ENCODE data around the gene MTMR2.

Gene MTMR2

GRCh38 chr11:95908826-95909225 is 15.1 kb downstream of the MTMR2 start:
- H3K4me3 Mint-ChIP-seq = no peak overlapping the region
- peaks cover 24% of the 10 kb centered on the region for H3K4me1 Mint-ChIP-seq
- ATAC-seq (no peak), DNase-seq (no peak)
- H3K9me3 Mint-ChIP-seq = no peaks in the 10 kb centered on the region
- H3K27me3 Mint-ChIP-seq = no peaks in the 10 kb centered on the region
- H3K27ac Mint-ChIP-seq = no peak overlapping the region

- Mint-ChIP-seq H3K4me3 (no peak overlapping the region), H3K4me1 (peaks cover 13% of the 10 kb centered on the region), H3K9me3 (no peaks in the 10 kb centered on the region), H3K27ac (no peak overlapping the region), H3K27me3 (no peaks in the 10 kb centered on the region)
- DNase-seq = no peak
- no peak for ATAC-seq
Observed at GRCh38 chr11:95907476-95907875, 16.4 kb downstream of the MTMR2 start.

- H3K4me3 Mint-ChIP-seq = no peak overlapping the region
- no peaks in the 10 kb centered on the region for H3K27me3 Mint-ChIP-seq
- H3K4me1 Mint-ChIP-seq = peaks cover 11% of the 10 kb centered on the region
- no peaks in the 10 kb centered on the region for H3K9me3 Mint-ChIP-seq
- ATAC-seq = no peak
- DNase-seq = no peak
- no peak overlapping the region for H3K27ac Mint-ChIP-seq
Observed at GRCh38 chr11:95904009-95904650, 19.8 kb downstream of the MTMR2 start.

- Mint-ChIP-seq H3K27ac (no peak overlapping the region), H3K4me1 (no peaks in the 10 kb centered on the region), H3K27me3 (no peaks in the 10 kb centered on the region), H3K9me3 (no peaks in the 10 kb centered on the region), H3K4me3 (no peak overlapping the region)
- DNase-seq (no peak), ATAC-seq (no peak)
Observed at GRCh38 chr11:95898782-95899181, 25.1 kb downstream of the MTMR2 start.

GRCh38 chr11:95897731-95898130 is 26.2 kb downstream of the MTMR2 start:
- no peak overlapping the region for H3K27ac Mint-ChIP-seq
- no peaks in the 10 kb centered on the region for H3K9me3 Mint-ChIP-seq
- H3K4me3 Mint-ChIP-seq = no peak overlapping the region
- no peak for ATAC-seq
- H3K27me3 Mint-ChIP-seq = no peaks in the 10 kb centered on the region
- H3K4me1 Mint-ChIP-seq = no peaks in the 10 kb centered on the region
- no peak for DNase-seq

- no peak overlapping the region for H3K4me3 Mint-ChIP-seq
- DNase-seq = no peak
- H3K9me3 Mint-ChIP-seq = no peaks in the 10 kb centered on the region
- ATAC-seq = no peak
- no peaks in the 10 kb centered on the region for H3K4me1 Mint-ChIP-seq
- no peaks in the 10 kb centered on the region for H3K27me3 Mint-ChIP-seq
- H3K27ac Mint-ChIP-seq = no peak overlapping the region
Observed at GRCh38 chr11:95895815-95896214, 28.1 kb downstream of the MTMR2 start.

- DNase-seq (no peak), ATAC-seq (no peak)
- Mint-ChIP-seq H3K27ac (no peak overlapping the region), H3K4me1 (peaks cover 10% of the 10 kb centered on the region), H3K27me3 (no peaks in the 10 kb centered on the region), H3K9me3 (no peaks in the 10 kb centered on the region), H3K4me3 (no peak overlapping the region)
Observed at GRCh38 chr11:95892892-95893570, 30.9 kb downstream of the MTMR2 start.

GRCh38 chr11:95892492-95892891 is 31.4 kb downstream of the MTMR2 start:
- Mint-ChIP-seq H3K4me3 (no peak overlapping the region), H3K4me1 (peaks cover 10% of the 10 kb centered on the region), H3K27ac (no peak overlapping the region), H3K27me3 (no peaks in the 10 kb centered on the region), H3K9me3 (no peaks in the 10 kb centered on the region)
- ATAC-seq (no peak), DNase-seq (no peak)

- peaks cover 10% of the 10 kb centered on the region for H3K4me1 Mint-ChIP-seq
- no peak overlapping the region for H3K4me3 Mint-ChIP-seq
- H3K9me3 Mint-ChIP-seq = no peaks in the 10 kb centered on the region
- H3K27me3 Mint-ChIP-seq = no peaks in the 10 kb centered on the region
- ATAC-seq (no peak), DNase-seq (no peak)
- no peak overlapping the region for H3K27ac Mint-ChIP-seq
Observed at GRCh38 chr11:95891423-95892170, 32.3 kb downstream of the MTMR2 start.

- H3K9me3 Mint-ChIP-seq = no peaks in the 10 kb centered on the region
- H3K4me3 Mint-ChIP-seq = no peak overlapping the region
- H3K27ac Mint-ChIP-seq = no peak overlapping the region
Observed at GRCh38 chr11:95888852-95889251, 35.1 kb downstream of the MTMR2 start.

GRCh38 chr11:95888439-95888838 is 35.5 kb downstream of the MTMR2 start:
- H3K4me1 Mint-ChIP-seq = peaks cover 10% of the 10 kb centered on the region
- H3K27me3 Mint-ChIP-seq = no peaks in the 10 kb centered on the region
- H3K27ac Mint-ChIP-seq = no peak overlapping the region
- DNase-seq (no peak), ATAC-seq (no peak)
- H3K9me3 Mint-ChIP-seq = no peaks in the 10 kb centered on the region
- H3K4me3 Mint-ChIP-seq = no peak overlapping the region

More at GRCh38 chr11:95888852-95889251, 35.1 kb downstream of the MTMR2 start:
- Mint-ChIP-seq H3K4me1 (peaks cover 10% of the 10 kb centered on the region), H3K27me3 (no peaks in the 10 kb centered on the region)
- ATAC-seq = no peak
- no peak for DNase-seq

- H3K4me1 Mint-ChIP-seq = peaks cover 10% of the 10 kb centered on the region
- ATAC-seq (no peak), DNase-seq (no peak)
- no peak overlapping the region for H3K27ac Mint-ChIP-seq
- H3K4me3 Mint-ChIP-seq = no peak overlapping the region
- H3K9me3 Mint-ChIP-seq = no peaks in the 10 kb centered on the region
- no peaks in the 10 kb centered on the region for H3K27me3 Mint-ChIP-seq
Observed at GRCh38 chr11:95886462-95886861, 37.4 kb downstream of the MTMR2 start.

- Mint-ChIP-seq H3K27ac (no peak overlapping the region), H3K4me1 (peaks cover 10% of the 10 kb centered on the region), H3K27me3 (no peaks in the 10 kb centered on the region), H3K9me3 (no peaks in the 10 kb centered on the region), H3K4me3 (no peak overlapping the region)
- no peak for ATAC-seq
- no peak for DNase-seq
Observed at GRCh38 chr11:95884802-95885201, 39.1 kb downstream of the MTMR2 start.

- Mint-ChIP-seq H3K9me3 (no peaks in the 10 kb centered on the region), H3K27me3 (no peaks in the 10 kb centered on the region), H3K27ac (no peak overlapping the region), H3K4me1 (peaks cover 10% of the 10 kb centered on the region), H3K4me3 (no peak overlapping the region)
- ATAC-seq = no peak
- DNase-seq = no peak
Observed at GRCh38 chr11:95884376-95884775, 39.5 kb downstream of the MTMR2 start.

- Mint-ChIP-seq H3K27me3 (no peaks in the 10 kb centered on the region), H3K27ac (no peak overlapping the region), H3K4me1 (peaks cover 1% of the 10 kb centered on the region), H3K4me3 (no peak overlapping the region), H3K9me3 (no peaks in the 10 kb centered on the region)
- DNase-seq = no peak
- no peak for ATAC-seq
Observed at GRCh38 chr11:95883381-95883780, 40.5 kb downstream of the MTMR2 start.

- peak overlapping the region; percentile 11 to 28 for H3K27ac Mint-ChIP-seq
- peaks cover 9% of the 10 kb centered on the region for H3K4me1 Mint-ChIP-seq
- peaks cover 9 to 15% of the 10 kb centered on the region in 2 donors for H3K9me3 Mint-ChIP-seq
- peak overlapping the region in 1 of 2 donors; percentile 40 for H3K4me3 Mint-ChIP-seq
- ATAC-seq (peak; percentile 100), DNase-seq (peak in 1 of 2 donors; percentile 28)
- no peaks in the 10 kb centered on the region for H3K27me3 Mint-ChIP-seq
Observed at GRCh38 chr11:95877291-95877690, 46.6 kb downstream of the MTMR2 start.
